NCI-H460 (cell line): ENCODE data around the gene TMCO4. TPM values are rescaled to one million over a fixed set of nuclear protein-coding genes. Genes with fewer than 3 reads are reported as not detected.
"Not testable (repeated sequence)": the region's sequence is repeated elsewhere in the genome, so short reads cannot be mapped to it uniquely, and the experiment has no call there.

Experiments
- DNase-seq: peaks from one replicate; pipeline ENCODE4 v3.0.0-alpha.2; 2016; ENCODE audit warnings: low read depth; ENCODE audit errors: extremely low read depth
- total RNA-seq: library from RNA; depleted of rRNA; stranded (reverse); fragments of >200 nt; shearing (Covaris generic); gene quantifications from 2 replicates; pipeline ENCODE4 v1.2.3, GENCODE V29; 2014; rRNA removed

The TMCO4 gene
- total RNA-seq, 1 experiment from 2014 or later: 4.7 TPM

DNA sequence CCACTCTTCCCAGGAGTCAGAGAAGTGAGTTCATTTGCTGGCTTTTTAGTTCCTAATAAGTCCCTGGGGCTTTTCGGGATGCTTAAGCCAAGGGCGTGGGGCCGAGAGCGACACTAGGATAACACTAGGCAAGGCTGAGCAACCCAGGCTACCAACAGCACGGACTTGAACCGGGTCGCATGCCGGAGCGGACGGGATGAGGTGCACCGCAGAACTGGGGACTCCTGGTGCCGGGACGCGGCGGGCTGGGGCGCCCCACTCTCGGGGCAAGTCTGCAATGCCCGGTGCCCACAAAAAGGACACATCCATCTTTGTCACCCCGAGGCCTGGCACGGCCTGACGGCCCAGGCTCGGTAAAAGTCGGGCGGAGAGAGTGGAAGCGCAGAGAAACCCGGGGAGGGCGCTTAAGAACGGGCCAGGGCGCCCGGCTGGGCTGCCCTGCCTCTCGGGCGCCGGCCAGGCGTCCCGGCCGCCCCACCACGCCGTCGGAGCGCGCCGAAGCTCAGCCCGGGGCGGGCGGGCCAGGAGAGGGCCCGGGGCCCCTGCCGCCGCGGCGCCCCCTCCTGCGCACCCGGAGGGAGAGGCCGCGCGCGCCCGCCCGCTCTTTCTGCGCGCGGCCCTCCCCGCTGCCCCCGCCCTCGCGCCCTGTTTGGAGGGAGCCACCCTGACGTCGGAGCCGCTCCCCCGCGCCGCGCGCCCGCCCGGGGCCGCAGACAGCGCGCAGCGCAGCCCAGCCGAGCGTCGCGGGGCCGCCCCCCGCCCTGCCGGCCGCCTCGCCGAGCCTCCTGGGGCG, 155.9 kb downstream of the TMCO4 start, which contains the start of gene NBL1:
Gene NBL1 (plus strand): TSS at position 710 of the 793 bp plus-strand sequence. CDS start 10,720 bp downstream, outside the sequence.
- peak; percentile 32 for DNase-seq

- DNase-seq: peak; percentile 63
Observed at GRCh38 chr1:19643121-19643520, 156.6 kb downstream of the TMCO4 start.

DNA sequence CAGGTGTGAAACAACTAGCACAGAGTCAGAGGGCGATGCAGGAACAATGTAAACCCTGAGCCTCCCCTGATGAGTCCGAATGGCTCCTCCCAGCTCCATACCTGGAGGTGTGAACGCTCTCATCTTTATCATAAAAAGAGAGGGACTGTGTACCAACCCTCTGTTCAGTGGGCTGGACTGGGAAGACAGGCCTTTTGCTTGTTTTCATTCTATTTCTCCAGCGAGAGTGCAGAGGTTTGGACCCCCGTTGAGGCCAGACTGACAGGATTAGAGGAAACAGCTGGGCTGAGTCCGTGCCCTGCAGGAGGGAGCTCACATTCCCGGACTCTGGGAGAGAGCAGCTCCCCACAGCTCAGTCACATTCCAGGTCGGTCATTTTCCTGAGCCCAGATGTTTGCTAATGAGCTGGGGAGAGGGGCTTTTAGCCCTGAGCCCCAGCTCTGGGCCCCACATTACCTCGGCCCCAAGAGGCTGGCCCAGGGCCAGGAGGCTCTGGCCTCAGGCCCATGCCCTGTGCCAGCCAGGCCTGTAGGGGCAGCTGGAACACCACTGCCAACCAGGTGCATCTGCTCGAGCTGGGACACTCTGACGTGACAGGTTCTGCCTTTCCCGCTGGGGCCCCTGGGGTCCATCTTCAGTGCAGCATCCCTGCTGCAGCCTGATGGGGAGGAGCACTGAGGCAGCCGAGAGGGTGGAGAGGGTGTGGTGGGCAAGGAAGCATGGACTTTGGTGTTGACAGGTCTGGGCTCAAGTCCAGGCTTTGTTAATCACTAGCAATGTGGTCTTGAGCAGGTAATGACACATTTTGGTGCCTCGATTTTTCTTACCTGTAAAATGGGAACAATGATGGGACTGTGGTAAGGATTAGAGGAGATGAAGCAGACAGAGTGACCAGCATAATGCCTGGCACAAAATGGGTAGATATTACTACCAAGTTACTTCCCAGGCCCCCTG, 159.1 kb downstream of the TMCO4 start:
- DNase-seq: no peak

DNA sequence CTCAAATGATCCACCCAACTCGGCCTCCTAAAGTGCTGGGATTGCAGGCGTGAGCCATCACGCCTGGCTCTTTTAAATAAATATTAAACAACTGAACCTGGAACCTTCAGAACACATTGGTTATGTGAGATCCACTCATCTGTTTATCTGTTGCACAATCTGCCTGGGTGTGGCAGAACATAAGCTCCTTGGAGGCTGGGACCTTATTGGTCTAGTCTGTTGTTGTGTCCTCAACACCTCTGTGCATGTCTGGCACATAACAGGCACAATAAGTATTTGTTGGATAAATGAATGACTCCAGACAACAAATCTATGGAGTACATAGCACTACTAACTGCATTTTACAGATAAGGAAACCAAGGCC, 159.7 kb downstream of the TMCO4 start:
- DNase-seq: peak; percentile 35

GRCh38 chr1:19639228-19639627, 160.5 kb downstream of the TMCO4 start:
- DNase-seq: not testable (repeated sequence)

DNA sequence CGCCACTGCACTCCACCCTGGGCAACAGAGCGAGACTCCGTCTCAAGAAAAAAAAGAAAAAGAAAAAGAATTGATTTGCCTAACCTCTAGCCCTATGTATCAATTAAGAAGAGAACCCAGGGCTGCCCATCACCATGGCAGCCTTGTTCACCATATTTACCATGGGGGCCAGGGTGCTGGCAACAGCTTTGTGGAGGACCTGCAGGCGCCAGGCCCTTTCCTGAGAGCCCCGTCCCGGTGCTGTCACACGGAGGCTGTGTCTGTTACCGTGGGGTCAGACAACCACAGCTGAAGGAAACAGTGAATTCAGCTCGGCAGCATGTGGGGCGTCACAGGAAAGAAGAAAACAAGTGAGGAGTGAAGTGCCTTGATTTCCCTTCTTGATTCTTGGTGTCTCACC, 162.1 kb downstream of the TMCO4 start:
- DNase-seq: no peak

DNA sequence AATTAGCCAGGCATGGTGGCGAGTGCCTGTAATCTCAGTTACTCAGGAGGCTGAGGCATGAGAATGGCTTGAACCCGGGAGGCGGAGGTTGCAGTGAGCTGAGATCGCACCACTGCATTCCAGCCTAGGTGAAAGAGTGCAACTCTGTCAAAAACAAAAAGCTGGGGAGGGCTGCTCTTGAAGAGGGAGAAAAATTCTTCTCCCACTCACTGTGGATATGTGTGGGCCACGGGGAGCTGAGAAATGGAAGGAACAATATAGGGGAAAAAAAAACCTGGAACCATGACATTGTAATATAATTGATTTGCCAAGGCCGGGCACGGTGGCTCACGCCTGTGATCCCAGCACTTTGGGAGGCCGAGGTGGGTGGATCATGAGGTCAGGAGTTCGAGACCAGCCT, 163.0 kb downstream of the TMCO4 start:
- not testable (repeated sequence) for DNase-seq

DNA sequence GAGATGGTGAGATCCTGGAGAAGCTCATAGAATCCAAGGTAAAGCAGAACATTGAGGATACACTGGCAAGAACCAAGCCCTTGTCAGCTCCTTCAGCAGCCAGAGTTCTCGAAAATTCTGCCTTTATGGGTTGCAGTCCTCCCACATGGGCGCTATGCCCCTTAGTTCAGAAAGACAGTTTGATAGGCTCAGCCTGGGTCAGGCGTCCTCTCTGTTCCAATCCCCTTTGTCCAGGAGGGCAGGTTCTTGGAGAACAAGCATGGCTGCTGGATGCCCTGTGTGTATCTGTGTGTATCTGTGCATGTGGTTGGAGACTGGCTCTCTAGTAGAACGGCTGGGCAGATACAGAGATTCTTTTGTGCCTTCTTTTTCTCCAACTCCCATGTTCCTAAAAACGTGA, 163.7 kb downstream of the TMCO4 start:
- no peak for DNase-seq

- DNase-seq: no peak
Observed at GRCh38 chr1:19635646-19636045, 164.1 kb downstream of the TMCO4 start.

DNA sequence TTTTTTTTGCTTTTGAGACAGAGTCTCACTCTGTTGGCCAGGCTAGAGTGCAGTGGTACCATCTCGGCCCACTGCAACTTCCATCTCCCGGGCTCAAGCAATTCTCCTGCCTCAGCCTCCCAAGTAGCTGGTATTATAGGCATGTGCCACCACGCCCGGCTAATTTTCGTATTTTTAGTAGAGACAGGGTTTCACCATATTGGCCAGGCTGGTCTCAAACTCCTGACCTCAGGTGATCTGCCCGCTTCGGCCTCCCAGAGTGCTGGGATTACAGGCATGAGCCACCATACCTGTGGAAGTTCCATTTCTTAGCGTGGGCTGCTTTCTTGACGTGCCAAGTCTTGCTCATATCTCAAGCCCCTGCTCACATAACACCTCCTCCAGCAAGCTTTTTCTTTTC, 164.7 kb downstream of the TMCO4 start:
- DNase-seq: not testable (repeated sequence)

DNA sequence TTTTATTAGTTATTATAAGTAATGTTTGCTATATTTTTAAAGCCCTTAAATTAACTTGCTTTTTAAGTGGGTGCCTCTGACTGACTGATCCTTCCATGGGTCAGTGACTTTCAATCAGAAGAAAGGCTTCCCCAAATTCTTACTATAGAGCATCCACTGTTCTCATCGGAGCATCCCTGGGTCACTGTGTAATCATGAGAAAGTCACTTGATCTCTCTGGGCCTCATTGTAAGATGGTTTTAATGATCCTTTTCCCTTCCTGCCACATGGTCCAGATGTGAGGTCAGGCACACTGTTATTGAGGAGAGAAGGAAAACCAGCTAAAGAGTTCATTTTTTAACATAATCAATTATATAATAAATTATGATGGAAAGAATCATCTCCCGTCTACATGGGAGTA, 166.6 kb downstream of the TMCO4 start:
- no peak for DNase-seq

Other genes starting within 250 kb of the TMCO4 start
- 13.9 and 16.2 TPM in 2 replicates for gene NBL1, start 155.6 kb downstream of the TMCO4 start, total RNA-seq
- gene HTR6, start 135.0 kb downstream of the TMCO4 start, total RNA-seq: 0.12 TPM in 1 of 2 replicates, not detected in the other
- gene RNF186, start 15.4 kb upstream of the TMCO4 start, total RNA-seq: not detected in 2 replicates
- gene OTUD3, start 82.5 kb upstream of the TMCO4 start, total RNA-seq: 3.6 and 4.2 TPM in 2 replicates
- not detected in 2 replicates for gene PLA2G2E, start 123.7 kb upstream of the TMCO4 start, total RNA-seq
- gene PLA2G2A, start 179.7 kb upstream of the TMCO4 start, total RNA-seq: not detected in 2 replicates